AG09309 (cell line): Measurements from ENCODE around the gene TIRAP.

Experiments
- DNase-seq: peaks from one replicate; pipeline ENCODE4 v3.0.0-alpha.2; 2010; ENCODE audit warnings: low read depth
- H3K4me3 ChIP-seq: 2 replicates; pipeline ENCODE4 v1.5.1; 2011; ENCODE audit warnings: mild to moderate bottlenecking, low read depth, low read length, moderate library complexity; ENCODE audit not compliant: control insufficient read depth
- CTCF ChIP-seq: IDR thresholded peaks from 2 replicates; pipeline ENCODE4 v1.5.1; 2011; ENCODE audit warnings: mild to moderate bottlenecking, low read depth, low read length, inconsistent platforms; ENCODE audit not compliant: insufficient read depth, control insufficient read depth; ENCODE audit errors: missing control alignments

TIRAP gene

GRCh38 chr11:126318574-126319373 is 35.9 kb downstream of the TIRAP start:
- peak; percentile 89 for DNase-seq
- TF ChIP-seq CTCF = no peak
- H3K4me3 ChIP-seq = peak overlapping the region; percentile 25

- no peak for TF ChIP-seq CTCF
- DNase-seq = no peak
- no peak overlapping the region for H3K4me3 ChIP-seq
These were observed 36.5 kb downstream of the TIRAP start for GRCh38 chr11:126319374-126319740.

GRCh38 chr11:126322996-126323395 is 40.1 kb downstream of the TIRAP start:
- DNase-seq = no peak
- no peak overlapping the region for H3K4me3 ChIP-seq
- no peak for TF ChIP-seq CTCF

- no peak for DNase-seq
- no peak for TF ChIP-seq CTCF
- H3K4me3 ChIP-seq = no peak overlapping the region
These were observed 44.5 kb downstream of the TIRAP start for GRCh38 chr11:126327281-126328000.

GRCh38 chr11:126328001-126328390 is 45.1 kb downstream of the TIRAP start:
- H3K4me3 ChIP-seq = no peak overlapping the region
- DNase-seq = no peak
- TF ChIP-seq CTCF = no peak

- H3K4me3 ChIP-seq = no peak overlapping the region
- TF ChIP-seq CTCF = no peak
These were observed 45.6 kb downstream of the TIRAP start for GRCh38 chr11:126328444-126328843.

More at GRCh38 chr11:126328444-126328843, 45.6 kb downstream of the TIRAP start:
- DNase-seq = no peak
